ENCODE measurements around the gene HGD.

DNA sequence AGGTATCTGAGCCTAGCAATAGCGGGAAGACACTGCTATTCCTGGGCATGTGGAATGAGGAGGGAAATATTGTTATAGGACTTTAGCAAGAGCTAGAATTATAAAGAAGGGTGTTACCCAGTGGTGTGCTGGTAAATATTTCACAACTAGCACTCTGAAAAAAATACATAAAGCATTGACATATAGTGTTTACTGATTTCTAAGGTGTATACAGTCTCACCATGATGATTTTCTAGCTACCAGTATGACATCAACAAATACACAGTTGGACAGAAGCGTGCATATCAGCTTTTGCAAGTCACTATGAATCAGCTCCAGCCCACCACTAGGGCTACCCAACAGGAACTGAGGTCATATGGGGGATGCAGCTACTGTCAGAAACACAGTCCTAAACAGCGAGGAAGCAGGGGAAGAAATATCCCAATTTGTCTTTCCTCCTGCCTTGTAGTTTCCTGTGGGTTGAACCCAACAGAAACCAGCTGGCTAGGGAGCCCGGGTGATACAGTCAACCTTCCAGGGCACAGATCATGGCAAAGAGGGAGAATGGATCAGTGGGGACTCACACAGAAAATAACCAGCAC is 39.6 kb downstream of the HGD start:
- no peak for TF ChIP-seq YY1 (IDR thresholded peaks at IDR 0.05; ENCODE audit: insufficient read depth, insufficient read length)
- no peak for TF ChIP-seq ZNF274 (IDR thresholded peaks at IDR 0.05; ENCODE audit: low read depth, low read length)
- TF ChIP-seq SUZ12 (IDR thresholded peaks at IDR 0.05; ENCODE audit: extremely low read depth, insufficient read depth, insufficient read length): no peak
